Stimulated activated CD4-positive, alpha-beta T cell treated with anti-CD3 and anti-CD28 coated beads, Interleukin-4, amount 100 ng/mL, for 4 hours (primary cell): ENCODE results near the gene HHIPL2.

Source experiments
- DNase-seq, 2 experiments: peaks; one replicate each; pipeline ENCODE4 v3.0.0-alpha.2; 2020

HHIPL2 gene

DNA sequence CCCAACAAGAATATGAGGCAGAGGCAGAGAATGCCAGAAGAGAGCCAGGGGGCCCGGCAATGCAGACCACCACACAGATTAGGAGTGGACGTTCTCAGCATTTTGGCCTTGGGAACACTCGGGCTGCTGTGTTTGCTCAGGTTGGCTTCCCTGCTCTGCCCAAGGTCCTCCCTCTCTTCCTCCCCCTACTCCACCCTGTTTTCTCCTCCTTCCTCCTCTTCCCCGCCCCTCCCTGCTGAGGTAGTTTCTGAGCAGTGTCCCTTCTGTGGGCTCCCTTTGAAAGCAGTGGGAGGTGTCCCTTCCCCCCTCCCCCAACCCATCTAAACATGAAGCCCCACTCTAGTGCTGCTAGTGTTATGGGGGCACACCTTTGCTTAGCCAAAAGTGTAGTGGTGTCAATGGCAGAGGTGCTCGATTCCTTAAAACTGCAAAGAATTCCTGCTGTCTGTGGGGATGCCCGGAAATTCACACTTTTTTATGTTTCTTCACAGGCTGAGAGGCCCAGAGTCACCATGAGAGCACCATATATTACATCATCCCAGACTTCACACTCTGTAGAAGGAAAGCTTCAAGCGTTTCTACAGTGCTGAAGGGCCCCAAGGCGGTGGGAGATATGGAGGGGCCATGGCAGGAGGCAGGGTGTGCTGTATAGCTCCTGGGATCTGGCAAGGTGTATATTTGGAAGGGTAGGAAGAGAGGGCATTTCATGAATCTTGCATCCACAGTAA lies at the start of gene HHIPL2:
TSS of gene HHIPL2 (minus strand) at position 161 of the 728 bp plus-strand sequence. CDS start at position 101, 60 bp downstream.
- no peak for DNase-seq

DNA sequence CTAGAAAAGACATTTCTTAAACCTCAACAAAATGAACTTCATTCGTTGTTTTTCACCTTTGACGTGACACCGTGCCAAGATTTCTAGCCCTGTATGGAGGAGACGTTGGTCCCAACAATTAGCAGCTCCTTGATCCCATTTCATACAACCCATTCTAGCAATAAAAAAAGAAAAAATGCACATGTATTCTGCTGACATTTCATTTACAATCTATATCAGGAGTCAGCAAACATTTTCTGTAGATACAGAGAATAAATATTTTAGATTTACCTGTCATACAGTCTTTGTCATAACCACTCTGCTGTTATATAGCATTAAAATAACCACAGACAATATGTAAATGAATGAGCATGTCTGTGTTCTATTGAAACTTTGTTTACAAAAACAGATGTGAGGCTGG lies 48.8 kb upstream of the HHIPL2 start:
- no peak for DNase-seq

DNA sequence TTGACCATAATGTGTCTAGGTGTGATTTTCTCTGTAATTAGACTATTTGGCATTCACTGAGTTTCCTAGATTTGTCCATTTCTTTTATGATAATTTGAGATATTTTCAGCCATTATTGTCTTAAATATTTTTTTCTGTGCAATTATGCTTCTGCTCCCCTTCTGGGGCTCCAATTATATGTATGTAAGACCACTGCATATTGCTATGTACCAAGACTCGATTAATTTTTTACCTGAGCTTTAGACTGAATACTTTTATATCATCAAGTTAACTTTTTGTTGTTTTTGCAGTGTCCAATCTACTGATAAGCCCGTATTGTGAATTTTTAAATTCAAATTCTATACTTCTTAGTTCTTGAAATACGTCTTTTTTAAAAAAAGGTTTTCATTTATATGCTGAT lies 46.9 kb upstream of the HHIPL2 start:
- no peak for DNase-seq

DNA sequence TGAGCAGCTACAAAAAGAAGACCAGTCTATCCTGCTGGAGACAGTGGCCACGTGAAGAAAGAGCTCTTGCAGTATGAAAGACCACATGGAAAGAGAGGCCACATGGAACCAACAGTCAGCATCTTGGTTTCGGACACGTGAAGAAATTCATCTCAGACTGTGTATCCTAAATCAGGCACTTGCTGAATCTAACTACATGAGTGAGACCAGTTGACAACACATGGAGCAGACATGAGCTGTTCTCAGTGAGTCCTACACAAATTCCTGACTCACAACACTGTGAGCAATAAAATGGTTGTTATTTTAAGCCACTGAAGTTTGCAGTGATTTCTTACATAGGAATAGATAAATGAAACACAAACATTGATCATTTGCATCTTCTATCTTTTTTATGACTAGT lies 44.3 kb upstream of the HHIPL2 start:
- no peak for DNase-seq

DNA sequence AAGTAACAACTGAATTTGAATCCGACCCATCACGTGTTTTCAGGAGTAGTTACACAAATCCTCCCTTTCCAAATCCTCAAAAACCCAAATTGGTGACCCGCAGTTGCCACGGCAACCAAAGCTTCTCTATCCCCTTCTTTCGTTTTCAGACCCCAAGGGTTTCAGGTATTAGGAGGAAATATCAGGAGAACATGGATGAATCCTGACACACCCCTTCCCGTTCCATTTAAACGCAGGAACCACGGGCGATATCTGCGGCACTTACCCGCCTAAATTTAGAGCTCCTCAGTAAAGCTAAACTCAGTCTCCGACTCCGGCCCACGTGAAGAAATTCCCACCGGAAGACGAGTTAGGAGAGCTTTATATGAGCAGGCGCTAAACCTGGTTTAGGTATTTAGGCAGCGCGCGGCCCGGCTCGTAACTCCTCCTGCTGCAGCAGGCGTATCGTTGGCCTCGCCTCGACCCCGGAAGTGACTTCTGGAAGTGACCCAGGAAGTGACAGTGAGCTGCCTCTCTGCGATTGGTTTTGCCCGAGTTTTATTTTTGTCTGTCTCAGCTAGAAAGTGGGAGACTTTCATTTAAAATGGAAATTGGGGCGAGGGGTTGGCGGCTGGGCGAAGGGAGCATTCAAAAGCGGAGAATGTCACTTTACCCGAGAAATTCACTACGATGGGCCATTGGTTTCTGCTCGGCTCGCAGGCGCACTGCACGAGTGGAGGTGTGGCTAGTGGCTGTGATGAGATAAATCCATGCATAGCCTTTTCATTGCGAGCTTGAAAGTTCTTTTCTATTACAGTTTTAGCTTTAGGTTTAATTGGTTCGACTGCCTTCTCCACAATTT lies 41.8 kb upstream of the HHIPL2 start, which contains the start of gene TAF1A:
TSS of gene TAF1A (minus strand) at position 472 of the 841 bp plus-strand sequence.
- peak; percentile 79 to 86 for DNase-seq

DNA sequence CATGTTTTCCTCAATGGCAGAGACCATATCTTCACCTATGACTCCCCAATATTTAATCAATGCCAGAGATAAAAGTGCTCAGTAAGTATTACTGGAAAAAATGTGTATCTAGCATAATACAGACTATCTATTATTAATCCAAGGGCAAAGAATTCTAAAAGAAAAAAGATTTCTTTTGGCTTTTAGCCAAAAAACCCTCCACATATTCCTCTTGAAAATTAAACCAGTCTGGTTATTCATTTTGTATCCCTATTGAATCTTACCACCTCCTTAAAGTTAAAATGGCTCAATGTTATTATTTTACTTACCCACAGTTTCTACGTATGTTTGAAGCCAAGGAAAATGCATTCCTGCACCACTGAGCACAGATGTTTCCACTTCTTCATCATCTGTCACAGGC lies 40.2 kb upstream of the HHIPL2 start:
- no peak for DNase-seq

DNA sequence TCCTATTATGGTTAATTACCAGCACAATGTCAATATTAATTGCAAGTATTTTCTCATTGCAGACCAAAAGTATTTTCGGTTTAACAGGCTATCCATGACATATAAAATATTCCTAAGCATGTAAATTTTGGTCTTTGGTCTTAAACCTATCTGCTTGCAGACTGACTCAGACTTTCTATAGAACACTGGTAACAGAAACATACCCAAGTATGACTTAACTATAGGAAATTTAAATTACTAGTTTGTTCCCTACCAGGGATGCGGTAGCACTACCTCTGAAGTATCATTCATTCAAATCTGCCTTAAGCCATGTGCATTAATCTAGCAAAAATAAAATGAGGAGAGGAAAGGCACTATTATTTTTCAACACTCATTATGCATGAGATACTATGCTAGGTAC lies 38.9 kb upstream of the HHIPL2 start:
- no peak for DNase-seq

DNA sequence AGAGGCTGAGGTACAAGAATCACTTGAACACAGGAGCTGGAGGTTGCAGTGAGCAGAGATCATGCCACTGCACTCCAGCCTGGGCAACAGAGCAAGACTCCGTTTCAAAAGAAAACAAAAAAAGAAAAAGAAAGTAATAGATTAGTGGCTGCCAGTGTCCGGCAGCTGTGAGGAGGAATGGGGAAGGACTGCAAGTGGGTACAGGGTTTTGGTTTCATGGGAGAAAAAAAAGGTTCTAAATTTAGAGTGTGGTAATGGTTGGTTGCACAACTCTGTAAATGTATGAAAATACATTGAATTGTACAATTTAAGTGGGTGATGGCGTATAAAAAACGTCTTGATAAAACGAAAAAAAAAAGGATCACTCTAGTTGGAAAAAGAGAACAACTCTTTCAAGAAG lies 35.2 kb upstream of the HHIPL2 start:
- DNase-seq, result no peak

DNA sequence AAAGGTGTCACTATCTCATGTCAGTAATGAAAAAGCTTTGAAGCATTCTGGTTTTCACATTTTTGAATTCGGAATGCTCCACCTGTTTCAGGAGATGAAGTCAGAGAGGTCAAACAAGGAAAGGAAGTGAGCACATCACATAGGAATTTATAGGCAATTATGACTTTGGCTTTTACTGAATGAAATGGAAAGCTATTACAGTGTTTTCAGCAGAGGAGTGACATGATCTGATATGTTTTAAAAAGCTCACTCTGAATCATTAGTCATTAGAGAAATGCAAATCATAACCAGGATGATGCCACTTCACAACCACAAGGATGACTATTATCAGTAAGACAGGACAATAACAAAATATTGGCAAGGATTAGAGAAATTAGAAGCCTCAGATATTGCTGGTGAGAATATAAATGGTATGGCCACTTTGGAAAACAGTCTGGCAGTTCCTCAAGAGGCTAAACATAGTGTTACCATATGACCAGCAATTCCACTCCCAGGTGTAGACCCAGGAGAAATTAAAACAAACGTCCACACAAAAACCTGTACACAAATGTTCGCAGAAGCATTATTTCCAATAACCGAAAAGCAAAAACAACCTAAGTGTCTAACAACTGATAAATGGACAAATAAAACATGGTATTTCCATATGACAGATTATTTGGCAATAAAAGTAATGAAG lies 34.3 kb upstream of the HHIPL2 start:
- DNase-seq, result no peak

DNA sequence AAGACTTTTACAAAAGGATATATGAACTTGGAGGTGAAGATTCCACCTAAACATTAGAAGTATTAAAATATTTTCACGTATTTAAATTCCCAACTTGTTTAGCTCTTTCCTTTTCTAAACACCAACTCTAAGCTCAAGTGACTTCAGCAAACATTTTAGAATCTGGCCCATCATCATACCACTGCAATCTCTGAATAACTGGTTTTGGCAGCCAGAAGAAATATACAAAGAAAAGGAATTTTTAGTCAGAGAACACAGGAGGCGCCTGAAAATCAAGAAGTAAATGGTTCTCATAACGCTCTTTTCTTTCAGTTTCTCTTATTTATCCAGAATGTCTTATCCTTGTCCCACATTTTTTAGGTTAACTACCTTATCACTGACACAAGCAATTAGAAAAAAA lies 31.4 kb upstream of the HHIPL2 start:
- no peak for DNase-seq

DNA sequence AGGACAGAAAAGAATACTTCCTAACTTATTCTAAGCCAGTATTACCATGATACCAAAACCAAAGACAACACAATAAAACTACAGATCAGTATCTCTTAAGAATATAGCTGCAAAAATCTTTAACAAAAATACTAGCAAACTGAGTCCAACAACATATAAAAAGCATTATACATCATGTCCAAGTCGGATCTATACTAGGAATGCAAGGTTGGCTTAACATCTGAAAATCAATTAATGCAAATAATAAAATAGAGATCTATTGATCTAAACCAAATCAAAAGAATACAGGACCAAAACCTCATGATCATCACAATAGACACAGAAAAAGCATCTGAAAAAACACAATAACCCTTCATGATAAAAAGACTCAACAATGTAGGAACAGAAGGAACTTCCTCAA lies 22.9 kb upstream of the HHIPL2 start:
- DNase-seq, result no peak

DNA sequence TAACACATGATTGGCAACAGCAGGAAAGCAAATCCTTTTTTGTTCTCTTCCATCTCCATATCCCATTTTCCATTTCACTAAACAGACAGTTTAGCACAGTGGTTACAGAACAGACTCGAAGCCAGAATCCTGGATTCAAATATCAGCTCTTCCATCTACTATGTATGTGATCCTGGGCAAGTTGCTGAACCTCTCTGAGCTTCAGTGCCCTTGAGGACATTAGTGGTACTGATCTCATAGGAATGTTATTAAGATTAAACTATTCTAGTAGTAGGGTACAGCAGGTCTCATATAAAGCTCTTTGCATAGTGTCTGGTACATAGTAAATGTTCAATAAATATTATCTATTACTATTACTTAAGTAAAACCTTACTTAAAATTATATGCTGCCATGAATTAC lies 13.8 kb upstream of the HHIPL2 start:
- no peak for DNase-seq

DNA sequence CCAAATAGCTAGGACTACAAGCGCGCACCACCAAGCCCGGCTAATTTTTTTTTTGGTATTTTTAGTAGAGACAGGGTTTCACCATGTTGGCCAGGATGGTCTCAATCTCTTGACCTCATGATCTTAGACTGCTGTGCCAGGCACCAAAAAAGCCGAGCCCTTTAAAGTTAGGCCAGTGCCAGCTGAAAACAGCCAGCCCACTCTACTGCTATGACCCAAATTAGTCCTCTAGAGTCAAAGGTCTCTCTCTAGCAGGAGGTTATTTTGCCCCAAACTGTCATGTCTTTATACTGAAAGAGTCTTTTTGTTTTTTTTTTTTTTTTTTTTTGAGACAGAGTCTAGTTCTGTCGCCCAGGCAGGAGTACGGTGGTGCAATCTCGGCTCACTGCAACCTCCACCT lies 9.7 kb upstream of the HHIPL2 start:
- no peak for DNase-seq

DNA sequence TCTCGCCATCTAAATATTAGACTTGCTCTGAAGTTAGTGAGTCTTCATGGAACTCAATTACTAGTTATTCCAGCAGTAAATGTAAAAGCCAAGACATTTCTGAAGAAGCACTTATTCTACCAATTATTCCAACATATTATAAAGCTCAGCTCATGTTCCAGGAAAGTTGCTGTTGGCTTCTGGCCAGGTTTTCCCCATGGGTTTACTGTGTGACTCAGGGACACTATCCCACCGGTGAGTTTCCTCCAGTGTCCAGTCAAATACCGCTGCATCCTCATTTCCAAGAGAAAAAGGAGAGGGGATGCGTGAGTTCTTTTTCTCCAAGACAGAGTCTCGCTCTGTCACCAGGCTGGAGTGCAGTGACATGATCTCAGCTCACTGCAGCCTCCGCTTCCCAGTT lies 9.2 kb upstream of the HHIPL2 start:
- no peak for DNase-seq

DNA sequence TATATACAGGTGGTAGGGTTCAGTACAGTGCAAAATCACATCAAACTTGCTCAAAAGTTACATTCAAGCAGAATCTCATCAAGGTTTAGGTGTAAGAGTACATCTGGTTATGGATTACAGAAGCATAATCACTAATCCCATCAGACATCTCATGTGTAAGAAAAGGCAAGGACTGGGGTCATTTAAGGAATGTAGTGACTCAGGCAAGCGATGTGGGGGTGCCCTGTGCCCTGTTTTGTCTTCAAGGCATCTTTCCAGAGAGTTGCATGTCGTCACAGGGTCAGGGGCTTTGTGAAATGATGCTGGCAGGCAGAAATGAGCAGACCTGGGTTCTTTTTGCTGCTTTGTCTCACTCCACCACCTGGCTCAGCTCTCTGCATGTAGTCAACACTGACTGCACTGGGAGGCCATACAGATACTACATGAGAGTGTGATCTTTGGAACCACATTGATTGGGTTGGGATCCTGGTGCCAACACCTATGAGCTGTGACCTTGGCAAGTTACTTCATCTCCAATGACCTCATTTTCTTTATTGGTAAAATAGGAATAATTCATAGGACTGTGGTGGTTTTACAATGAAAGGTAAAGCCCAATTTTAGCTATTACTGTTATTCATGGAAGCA lies 8.2 kb upstream of the HHIPL2 start:
- DNase-seq, result no peak

DNA sequence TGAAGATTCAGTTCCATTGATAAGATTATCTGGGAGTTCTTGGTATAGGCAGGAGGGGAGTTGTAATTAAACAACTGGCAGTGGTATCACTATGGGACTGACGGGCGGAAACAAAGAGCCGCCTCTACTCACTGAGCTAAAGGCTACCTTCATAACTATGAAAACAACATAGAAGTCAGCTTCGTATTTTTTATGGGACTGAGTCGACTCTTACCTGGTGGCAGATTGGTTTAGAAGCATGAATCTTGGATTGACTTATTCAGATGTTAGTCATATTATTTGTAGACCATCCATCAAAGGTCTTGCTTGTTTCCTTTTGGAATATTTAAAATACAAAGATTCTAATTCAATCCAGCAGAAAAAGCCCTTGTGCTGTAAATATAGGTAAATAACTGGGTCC lies 6.3 kb upstream of the HHIPL2 start:
- no peak for DNase-seq

DNA sequence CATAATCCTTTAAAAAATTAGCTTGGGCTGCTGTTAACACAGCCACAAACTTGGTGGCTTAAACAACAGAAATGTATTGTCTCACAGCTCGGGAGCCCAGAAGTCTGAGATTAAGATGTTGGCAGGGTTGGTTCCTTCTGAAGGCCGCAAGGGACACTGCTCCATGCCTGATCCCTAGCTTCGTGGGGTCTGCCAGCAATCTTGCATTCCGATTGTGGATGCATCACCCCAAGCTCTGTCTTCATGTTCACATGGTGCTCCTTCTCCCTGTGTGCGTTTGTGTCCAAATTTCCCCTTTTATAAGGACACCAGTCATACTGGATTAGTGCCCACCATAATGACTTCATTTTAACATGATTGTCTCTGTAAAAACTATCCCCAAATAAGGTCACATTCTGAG lies 5.0 kb upstream of the HHIPL2 start:
- no peak for DNase-seq

DNA sequence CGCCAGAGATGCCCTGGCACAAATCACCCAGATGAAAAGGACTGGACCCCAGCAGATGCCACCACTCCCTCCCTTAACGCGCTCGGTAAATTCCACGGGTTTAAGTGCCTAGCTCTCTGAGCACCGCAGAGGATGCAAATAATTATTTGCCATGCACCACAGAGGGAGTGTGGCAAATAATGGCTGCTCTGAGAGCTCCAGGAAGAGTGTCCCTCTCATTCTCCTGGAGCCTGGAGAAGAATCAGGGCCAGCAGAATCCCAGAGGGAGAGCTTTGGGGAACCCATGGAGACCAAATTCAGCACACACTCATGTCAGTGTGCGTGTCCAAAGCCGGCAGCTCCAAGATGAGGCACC lies 667 bp downstream of the HHIPL2 start:
- no peak for DNase-seq

DNA sequence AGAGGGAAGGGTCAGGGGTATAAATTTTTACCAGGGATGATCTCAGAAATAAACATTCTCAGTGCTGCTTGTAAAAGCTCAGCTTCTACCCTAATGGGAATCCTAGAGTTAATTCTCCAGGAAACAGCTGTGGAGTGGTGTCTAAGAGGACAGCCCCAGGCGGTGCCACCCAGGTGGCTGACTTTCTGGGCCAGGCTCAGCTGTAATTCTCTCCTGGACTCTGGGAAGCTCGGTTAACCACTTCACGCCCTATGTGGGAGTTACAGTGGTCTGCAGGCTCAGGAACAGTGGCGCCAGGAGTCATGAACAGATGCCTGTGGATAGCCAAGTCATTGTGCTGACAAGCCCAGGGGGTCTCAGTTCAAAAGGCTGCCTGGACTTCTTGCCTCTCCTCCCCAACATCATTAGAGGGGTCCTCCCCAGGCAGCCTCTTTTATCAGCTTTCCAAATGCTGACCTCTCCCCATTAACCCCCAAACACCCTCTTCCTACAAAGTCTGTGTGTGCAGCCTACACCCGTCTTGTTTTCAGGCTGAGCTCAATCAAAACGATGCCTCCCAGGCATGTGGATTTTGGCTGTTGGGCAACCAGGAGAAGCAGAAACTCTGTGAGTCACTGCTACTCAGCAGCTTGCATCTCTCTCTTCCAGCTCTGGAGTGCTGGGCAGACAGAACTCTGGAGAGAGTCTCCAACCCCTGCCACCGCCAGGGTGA lies 1.2 kb downstream of the HHIPL2 start:
- no peak for DNase-seq

DNA sequence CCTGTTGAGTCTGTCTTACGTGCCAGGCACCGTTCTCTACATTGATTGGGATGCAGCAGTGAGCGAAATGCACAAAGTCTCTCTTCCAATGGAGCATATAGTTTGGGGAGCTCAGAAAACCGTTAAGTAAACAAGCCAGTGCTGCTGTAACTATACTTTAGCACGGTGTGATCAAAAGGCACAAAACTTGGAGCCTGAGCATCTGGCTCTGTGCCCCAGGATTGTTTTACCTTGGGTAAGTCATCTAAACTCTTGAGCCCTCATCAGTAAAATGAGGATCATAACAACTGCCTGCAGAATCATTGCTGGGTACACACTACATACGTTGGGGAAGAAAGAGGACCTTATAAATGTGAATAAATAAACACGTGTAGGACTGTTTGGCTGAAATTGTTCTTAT lies 1.8 kb downstream of the HHIPL2 start:
- DNase-seq, result no peak

DNA sequence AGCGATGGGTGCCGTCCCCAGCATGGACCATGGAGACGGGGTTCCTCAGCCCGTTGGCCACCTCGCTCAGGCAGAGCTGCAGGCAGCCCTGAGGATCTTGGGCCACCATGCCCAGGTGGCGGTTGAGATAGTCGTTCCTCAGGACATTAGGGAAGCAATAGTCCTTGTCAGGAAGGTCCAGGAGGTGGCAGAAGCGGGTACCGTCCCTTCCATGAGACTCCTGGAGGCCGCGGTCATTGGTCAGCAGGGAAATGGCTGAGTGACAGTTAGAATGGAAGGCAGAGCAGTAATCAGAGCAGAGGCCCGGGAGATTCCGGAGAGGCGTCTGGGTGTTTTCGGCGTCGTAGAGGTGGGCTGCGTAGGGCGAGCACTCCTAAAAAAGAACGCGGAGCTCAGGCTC lies 4.1 kb downstream of the HHIPL2 start:
- DNase-seq, result no peak

DNA sequence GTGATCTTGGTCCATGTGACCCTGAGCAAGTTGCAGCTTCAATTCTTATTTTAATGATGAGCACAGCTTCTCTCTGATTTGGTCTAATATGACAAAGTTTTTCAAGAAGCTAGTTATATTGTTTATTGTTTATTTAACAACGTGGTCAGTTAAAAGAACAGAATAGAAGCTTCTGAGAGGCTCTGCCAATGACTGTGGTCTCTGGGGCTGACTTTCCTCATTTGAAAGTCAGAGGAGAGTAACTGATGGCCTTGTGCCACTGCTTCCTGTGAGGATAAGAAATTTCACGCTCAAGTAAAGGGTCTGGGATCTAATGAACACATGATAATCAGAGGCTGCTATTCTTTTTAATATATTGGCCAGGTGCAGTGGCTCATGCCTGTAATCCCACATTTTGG lies 7.3 kb downstream of the HHIPL2 start:
- no peak for DNase-seq
